ENCODE data around the gene PAWR.
"Not testable (repeated sequence)": the region's sequence is repeated elsewhere in the genome, so short reads cannot be mapped to it uniquely, and the experiment has no call there.

The PAWR gene

GRCh38 chr12:79547044-79547734 is 143.6 kb downstream of the PAWR start:
- no peak for DNase-seq

DNA sequence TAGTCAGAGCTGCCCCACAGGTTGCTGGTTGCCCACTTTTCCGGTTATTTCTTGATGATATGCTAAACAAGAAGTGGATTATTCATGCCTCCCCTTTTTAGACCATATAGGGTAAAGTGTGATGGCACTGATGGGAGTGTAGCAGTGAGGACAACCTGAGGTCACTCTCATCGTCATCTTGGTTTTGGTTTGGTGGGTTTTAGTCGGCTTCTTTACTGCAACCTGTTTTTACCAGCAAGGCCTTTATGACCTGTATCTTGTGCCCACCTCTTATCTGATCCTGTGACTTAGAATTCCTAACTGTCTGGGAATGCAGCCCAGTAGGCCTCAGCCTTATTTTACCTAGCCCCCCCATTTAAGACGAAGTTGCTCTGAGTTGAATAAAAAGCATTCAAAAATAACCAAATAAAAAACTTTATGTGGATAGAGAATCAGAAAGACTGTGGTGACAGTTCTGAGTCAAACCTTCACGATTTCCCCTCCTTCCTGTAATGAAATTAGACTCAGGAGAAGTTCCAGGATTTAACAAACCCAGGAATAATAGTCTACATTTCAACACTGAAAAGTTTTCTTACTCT is 144.2 kb downstream of the PAWR start:
- DNase-seq: no peak

DNA sequence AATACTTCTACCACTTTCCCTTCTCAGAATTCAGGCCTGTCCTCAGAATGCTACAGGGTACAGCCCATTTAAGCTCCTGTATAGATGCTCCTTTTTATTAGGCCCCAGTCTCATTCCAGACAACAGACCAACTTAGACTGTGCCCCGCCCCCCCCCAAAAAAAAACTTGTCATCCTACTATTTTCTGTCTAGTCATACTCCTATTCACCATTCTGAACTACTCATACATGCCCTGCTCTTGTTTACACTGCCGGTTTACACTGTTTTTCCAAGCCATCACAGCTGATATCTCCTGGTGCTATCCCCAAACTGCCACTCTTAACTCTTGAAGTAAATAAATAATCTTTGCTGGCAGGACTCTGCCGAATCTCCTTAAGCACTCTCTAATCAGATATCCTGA is 146.3 kb downstream of the PAWR start:
- not testable (repeated sequence) for DNase-seq

DNA sequence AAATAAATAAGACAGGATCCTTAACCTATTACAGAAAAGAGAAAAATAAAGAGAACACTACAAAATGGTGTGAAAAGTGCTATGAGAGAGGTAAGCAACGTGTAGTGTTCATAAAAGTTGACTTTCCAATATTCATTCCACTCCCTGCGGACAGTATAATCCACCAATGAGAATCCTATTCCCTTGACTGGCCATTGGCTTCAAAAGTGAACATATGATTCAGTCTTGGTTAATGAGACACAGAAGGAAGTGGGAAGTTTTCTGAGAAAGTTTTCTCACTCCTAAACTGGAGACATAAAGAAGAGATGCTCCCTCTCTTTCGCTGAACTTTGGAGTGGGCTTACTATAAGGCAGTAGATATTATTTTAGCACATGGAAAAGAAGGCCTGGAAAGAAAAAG is 153.1 kb downstream of the PAWR start:
- no peak for DNase-seq

- DNase-seq: no peak
Observed at GRCh38 chr12:79535751-79536150, 155.0 kb downstream of the PAWR start.

All from CD4-positive, alpha-beta T cell treated with Interleukin-17A for 4 hours (primary cell).